Bronchial epithelial cell (primary cell): ENCODE measurements around the gene PSMD8. TPM values are rescaled to one million over a fixed set of nuclear protein-coding genes. Genes with fewer than 3 reads are reported as not detected.
A peak's percentile ranks its signal among the peaks of the same experiment; 100 is the strongest.

ENCODE experiments used
- DNase-seq: peaks from one replicate; pipeline ENCODE4 v3.0.0-alpha.2; 2010; ENCODE audit warnings: low read depth
- FAIRE-seq: peaks from 2 replicates; lab custom pipeline; 2011; peaks lifted over from hg19 to GRCh38; lab: Jason Lieb, UNC
- H3K27me3 ChIP-seq: 2 replicates; pipeline ENCODE4 v1.5.1; 2011; ENCODE audit warnings: low read length; ENCODE audit not compliant: control insufficient read depth, insufficient read depth
- H3K36me3 ChIP-seq: 2 replicates; pipeline ENCODE4 v1.5.1; 2011; ENCODE audit warnings: low read length; ENCODE audit not compliant: control insufficient read depth, insufficient read depth
- H3K4me3 ChIP-seq: 2 replicates; pipeline ENCODE4 v1.5.1; 2011; ENCODE audit warnings: mild to moderate bottlenecking, low read depth, low read length, control low read depth
- CTCF ChIP-seq: IDR thresholded peaks from 2 replicates; pipeline ENCODE4 v1.5.1; 2011; ENCODE audit warnings: mild to moderate bottlenecking, moderate library complexity, low read length, control low read depth, inconsistent platforms; ENCODE audit not compliant: insufficient read depth, severe bottlenecking
- total RNA-seq: library from RNA; depleted of rRNA; stranded (reverse); fragments of >200 nt; gene quantifications from 2 replicates; pipeline ENCODE4 v1.2.1, GENCODE V29; 2014

Gene PSMD8
- total RNA-seq, 1 donor from 2014 or later, result 260 TPM

GRCh38 chr19:38383743-38384142, 9.4 kb downstream of the PSMD8 start:
- H3K27me3 ChIP-seq, result no peaks in the 10 kb centered on the region
- DNase-seq (no peak), FAIRE-seq (no peak)
- no peak for TF ChIP-seq CTCF
- no peak overlapping the region for H3K4me3 ChIP-seq
- peaks cover 25% of the 10 kb centered on the region for H3K36me3 ChIP-seq

- H3K27me3 ChIP-seq, result no peaks in the 10 kb centered on the region
- H3K4me3 ChIP-seq, result no peak overlapping the region
- FAIRE-seq, result no peak
- no peak for DNase-seq
- H3K36me3 ChIP-seq, result peaks cover 20% of the 10 kb centered on the region
- peak; percentile 70 for TF ChIP-seq CTCF
Measured at GRCh38 chr19:38384209-38385027, 10.0 kb downstream of the PSMD8 start.

GRCh38 chr19:38385057-38385803, 10.9 kb downstream of the PSMD8 start:
- Histone ChIP-seq H3K36me3 (peaks cover 18% of the 10 kb centered on the region), H3K27me3 (no peaks in the 10 kb centered on the region), H3K4me3 (no peak overlapping the region)
- TF ChIP-seq CTCF, result no peak
- DNase-seq (no peak), FAIRE-seq (peak; percentile 68)

- TF ChIP-seq CTCF, result no peak
- Histone ChIP-seq H3K27me3 (no peaks in the 10 kb centered on the region), H3K4me3 (no peak overlapping the region), H3K36me3 (peaks cover 18% of the 10 kb centered on the region)
- FAIRE-seq (no peak), DNase-seq (no peak)
Measured at GRCh38 chr19:38385804-38386257, 11.5 kb downstream of the PSMD8 start.

- no peak for TF ChIP-seq CTCF
- no peak for FAIRE-seq
- Histone ChIP-seq H3K36me3 (peaks cover 14% of the 10 kb centered on the region), H3K4me3 (no peak overlapping the region), H3K27me3 (no peaks in the 10 kb centered on the region)
- DNase-seq, result no peak
Measured at GRCh38 chr19:38386300-38386970, 12.1 kb downstream of the PSMD8 start.
